ENCODE results near the gene POMC. TPM values are rescaled to one million over a fixed set of nuclear protein-coding genes. Genes with fewer than 3 reads are reported as not detected.

The POMC gene
- total and polyA plus RNA-seq, 2 of the 4 experiments (the other 2 are of a cell fraction): 0.17 TPM; not detected in 1

DNA sequence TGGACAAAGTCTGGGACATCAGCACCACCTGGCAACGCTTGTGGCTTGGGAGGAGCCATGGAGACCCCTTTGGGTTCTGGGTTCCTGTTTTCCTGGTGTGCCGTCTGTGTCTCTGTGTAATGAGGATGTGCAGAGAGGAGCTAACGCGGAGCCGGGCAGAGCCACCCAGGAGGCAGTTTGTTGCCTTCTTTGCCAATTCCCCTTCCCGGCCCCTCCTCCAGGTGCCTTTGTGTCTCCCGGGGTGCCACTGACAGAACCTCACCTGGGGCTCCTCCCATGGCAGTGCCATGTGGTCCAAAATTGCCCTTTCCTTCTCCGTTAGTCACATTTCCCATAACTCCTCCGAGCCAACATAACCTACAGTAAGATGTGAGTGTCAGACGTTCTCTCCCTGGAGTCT lies 13.0 kb downstream of the POMC start:
- ATAC-seq (ENCODE audit: low read depth) (no peak), DNase-seq (no peak)
- H3K79me1 ChIP-seq (ENCODE audit: low read depth in 1 of 2, low read length in 2 of 2): no peaks in the 10 kb centered on the region
- no peak overlapping the region for H2AK5ac ChIP-seq (ENCODE audit: low read depth, low read length)
- no peak overlapping the region for H2BK15ac ChIP-seq (ENCODE audit: low read depth, low read length)
- no peaks in the 10 kb centered on the region for H3K4me1 ChIP-seq (ENCODE audit: control insufficient read depth, insufficient read depth, low read length)
- no peak overlapping the region for H4K91ac ChIP-seq (ENCODE audit: insufficient read depth, low read depth, low read length)
- TF ChIP-seq, protein P1, sequence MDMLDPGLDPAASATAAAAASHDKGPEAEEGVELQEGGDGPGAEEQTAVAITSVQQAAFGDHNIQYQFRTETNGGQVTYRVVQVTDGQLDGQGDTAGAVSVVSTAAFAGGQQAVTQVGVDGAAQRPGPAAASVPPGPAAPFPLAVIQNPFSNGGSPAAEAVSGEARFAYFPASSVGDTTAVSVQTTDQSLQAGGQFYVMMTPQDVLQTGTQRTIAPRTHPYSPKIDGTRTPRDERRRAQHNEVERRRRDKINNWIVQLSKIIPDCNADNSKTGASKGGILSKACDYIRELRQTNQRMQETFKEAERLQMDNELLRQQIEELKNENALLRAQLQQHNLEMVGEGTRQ (IDR thresholded peaks at IDR 0.05; ENCODE audit: low read depth, low read length): no peak
- TF ChIP-seq MXI1 (IDR thresholded peaks at IDR 0.05; ENCODE audit: borderline replicate concordance, low read depth, low read length): no peak
- TF ChIP-seq CTCF (conservative IDR thresholded peaks at IDR 0.05; ENCODE audit: low read depth, low read length): no peak
- TF ChIP-seq FOS (IDR thresholded peaks at IDR 0.05; ENCODE audit: low read depth, low read length): no peak
- TF ChIP-seq RCOR1 (IDR thresholded peaks at IDR 0.05; ENCODE audit: insufficient replicate concordance, low read length): no peak
- TF ChIP-seq NFE2L2 (IDR thresholded peaks at IDR 0.05; ENCODE audit: low read depth, low read length): no peak
- TF ChIP-seq CHD1 (IDR thresholded peaks at IDR 0.05; ENCODE audit: low read depth, low read length): no peak
- no peak for TF ChIP-seq MAFK (IDR thresholded peaks at IDR 0.05; ENCODE audit: low read depth, low read length)
- no peak for TF ChIP-seq RFX5 (IDR thresholded peaks at IDR 0.05; ENCODE audit: low read depth, low read length)
- H4K5ac ChIP-seq (ENCODE audit: low read depth, low read length): no peak overlapping the region
- no peaks in the 10 kb centered on the region for H4K20me1 ChIP-seq (ENCODE audit: insufficient read depth, low read length)
- POLR2A ChIA-PET (ENCODE audit: unreplicated experiment): no interaction called here
- H3K27ac ChIP-seq (ENCODE audit: insufficient read depth, low read length): no peak overlapping the region
- H3K9me1 ChIP-seq (ENCODE audit: insufficient read depth, low read length): no peaks in the 10 kb centered on the region
- intact Hi-C loops (cut with micrococcal nuclease): no loop called here
- WGBS, 2 experiments (ENCODE audit: extremely low coverage in 2 of 2, insufficient read length in 1 of 2): no CpG with 5 or more reads among the region's 10 CpGs
- no peak overlapping the region for H2AFZ ChIP-seq (replicated peaks; ENCODE audit: low read length, poor library complexity)
- no peak overlapping the region for H2BK20ac ChIP-seq (ENCODE audit: low read depth, low read length)
- H3K14ac ChIP-seq (replicated peaks; ENCODE audit: low read depth, low read length): no peak overlapping the region
- H2BK120ac ChIP-seq (ENCODE audit: low read depth, low read length): no peak overlapping the region
- H3K23ac ChIP-seq (ENCODE audit: low read depth, low read length): no peak overlapping the region
- no peak overlapping the region for H3K4me2 ChIP-seq (ENCODE audit: low read depth, low read length)
- H3K4me3 ChIP-seq (ENCODE audit: insufficient read depth, low read depth, low read length): no peak overlapping the region
- no peaks in the 10 kb centered on the region for H3K9me3 ChIP-seq (ENCODE audit: control insufficient read depth, insufficient read depth, low read length)
- H2AK9ac ChIP-seq (replicated peaks; ENCODE audit: low read depth, low read length, poor library complexity): no peak overlapping the region
- H3K27me3 ChIP-seq (ENCODE audit: control insufficient read depth, insufficient read depth, low read length): peaks cover 5% of the 10 kb centered on the region; the same call in 1 of the 2 replicates
- no peaks in the 10 kb centered on the region for H3K36me3 ChIP-seq (ENCODE audit: control insufficient read depth, insufficient read depth, low read length)
- dilution Hi-C loops (cut with HindIII; ENCODE audit: low sequenced_read_pairs, unreplicated experiment): no loop called here
- in situ Hi-C loops (cut with MboI; ENCODE audit: low sequenced_read_pairs): no loop called here
- no TSS peak for BruUV-seq (replicated peaks)
- H3K56ac ChIP-seq (ENCODE audit: extremely low read depth, insufficient read depth, low read length): no peak overlapping the region
- H4K8ac ChIP-seq (ENCODE audit: low read depth in 2 of 2, low read length in 2 of 2): no peak overlapping the region
- no peak overlapping the region for H2BK5ac ChIP-seq (ENCODE audit: low read depth, low read length, poor library complexity, severe bottlenecking)
- no peak overlapping the region for H3K9ac ChIP-seq (ENCODE audit: low read depth, low read length)
- no peak overlapping the region for H3K4ac ChIP-seq (ENCODE audit: low read depth, low read length)
- H3K18ac ChIP-seq (ENCODE audit: low read depth, low read length): no peak overlapping the region
- CTCF ChIA-PET: no interaction called here
